Hepatocyte (in vitro differentiated cells): ENCODE measurements around the gene CDC20B. TPM values are rescaled to one million over a fixed set of nuclear protein-coding genes. Genes with fewer than 3 reads are reported as not detected.

ENCODE experiments used
- DNase-seq: peaks from one replicate; pipeline ENCODE4 v3.0.0-alpha.2; 2016; ENCODE audit warnings: low spot score
- H2AFZ ChIP-seq: fragments of 200-600 bp; sonication (generic); 2 replicates; pipeline ENCODE4 v1.6.0; 2016; ENCODE audit warnings: antibody characterized with exemption, mild to moderate bottlenecking
- H3K27ac ChIP-seq: fragments of 200-600 bp; sonication (generic); 2 replicates; pipeline ENCODE4 v1.5.1; 2016; ENCODE audit warnings: mild to moderate bottlenecking
- H3K27me3 ChIP-seq: fragments of 200-600 bp; sonication (generic); 2 replicates; pipeline ENCODE4 v1.6.1; 2016
- H3K36me3 ChIP-seq: fragments of 200-600 bp; sonication (generic); replicated peaks from 2 replicates; pipeline ENCODE4 v1.5.1; 2016; ENCODE audit warnings: low read depth; ENCODE audit not compliant: insufficient read depth
- H3K4me1 ChIP-seq: fragments of 200-600 bp; sonication (generic); 2 replicates; pipeline ENCODE4 v1.5.1; 2016; ENCODE audit warnings: mild to moderate bottlenecking, moderate library complexity; ENCODE audit not compliant: insufficient read depth
- H3K4me2 ChIP-seq: fragments of 200-600 bp; sonication (generic); 2 replicates; pipeline ENCODE4 v1.6.0; 2016
- H3K4me3 ChIP-seq: fragments of 200-600 bp; sonication (generic); 2 replicates; pipeline ENCODE4 v1.5.1; 2016; ENCODE audit warnings: mild to moderate bottlenecking
- H3K79me2 ChIP-seq: fragments of 200-600 bp; sonication (generic); 2 replicates; pipeline ENCODE4 v1.6.0; 2017; ENCODE audit warnings: mild to moderate bottlenecking
- H3K9me2 ChIP-seq: fragments of 200-600 bp; sonication (generic); replicated peaks from 2 replicates; pipeline ENCODE4 v1.6.0; 2017; ENCODE audit warnings: mild to moderate bottlenecking; ENCODE audit not compliant: insufficient read depth
- H3K9me3 ChIP-seq: fragments of 200-600 bp; sonication (generic); 2 replicates; pipeline ENCODE4 v1.5.1; 2016; ENCODE audit warnings: low read depth, mild to moderate bottlenecking
- H4K20me1 ChIP-seq: fragments of 200-600 bp; sonication (generic); 2 replicates; pipeline ENCODE4 v1.6.0; 2016; ENCODE audit warnings: mild to moderate bottlenecking; ENCODE audit not compliant: insufficient read depth, poor library complexity, severe bottlenecking
- EZH2 ChIP-seq: fragments of 200-600 bp; sonication (generic); IDR thresholded peaks from 2 replicates; pipeline ENCODE4 v1.6.1; 2016; ENCODE audit warnings: antibody characterized with exemption, mild to moderate bottlenecking, borderline replicate concordance
- EZH2phosphoT487 ChIP-seq: fragments of 200-600 bp; sonication (generic); IDR thresholded peaks from one replicate; pipeline ENCODE4 v1.6.1; 2018; ENCODE audit warnings: antibody characterized with exemption, mild to moderate bottlenecking, low read depth, moderate library complexity; ENCODE audit not compliant: unreplicated experiment, severe bottlenecking
- WGBS: methylation state at CpG from one replicate; pipeline ENCODE4 v1.1.6; 2016; ENCODE audit warnings: low lambda C conversion rate; ENCODE audit errors: missing lambda C conversion rate; 5-methylcytosine and 5-hydroxymethylcytosine counted together
- polyA plus RNA-seq: library from polyadenylated mRNA; unstranded; fragments of >200 nt; fragmentation: Nextera tagmentation; extraction: Ambion mirVana; gene quantifications from 2 replicates; pipeline ENCODE4 v1.2.1, GENCODE V29; 2016
- total RNA-seq: library from RNA; depleted of rRNA; stranded (reverse); fragments of >200 nt; gene quantifications from 2 replicates; pipeline ENCODE4 v1.2.3, GENCODE V29; 2014
- TF ChIP-seq, protein P1 (sequence below): fragments of 200-600 bp; sonication (generic); IDR thresholded peaks from 2 replicates; pipeline ENCODE4 v1.5.1; 2016; ENCODE audit warnings: antibody characterized with exemption, mild to moderate bottlenecking; ENCODE audit not compliant: poor library complexity

CDC20B gene
- total and polyA plus RNA-seq, 2 experiments from 2014 or later: 0.30 TPM; not detected in 1

DNA sequence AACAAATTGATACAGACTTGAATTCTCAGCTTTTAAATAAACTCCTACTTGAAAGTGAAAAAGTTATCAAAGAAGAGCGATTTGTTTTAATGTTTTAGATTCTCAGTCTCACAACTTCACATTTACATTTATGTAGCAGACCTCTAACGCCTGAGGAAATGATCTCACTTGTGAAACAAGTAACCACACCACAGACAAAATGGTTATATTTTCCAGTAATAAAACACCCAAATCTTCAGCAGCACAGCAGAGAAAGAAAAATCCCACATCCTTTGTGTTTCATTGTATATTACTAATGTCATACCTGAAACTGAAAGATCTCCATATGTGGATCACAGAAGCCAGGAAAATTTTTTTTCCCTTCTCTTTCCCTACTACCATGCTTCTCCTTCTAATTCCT lies 100.3 kb downstream of the CDC20B start:
- no peak overlapping the region for H3K4me3 ChIP-seq
- no peaks in the 10 kb centered on the region for H4K20me1 ChIP-seq
- no peaks in the 10 kb centered on the region for H3K79me2 ChIP-seq
- TF ChIP-seq EZH2phosphoT487 (no peak), EZH2 (no peak)
- TF ChIP-seq, protein P1, sequence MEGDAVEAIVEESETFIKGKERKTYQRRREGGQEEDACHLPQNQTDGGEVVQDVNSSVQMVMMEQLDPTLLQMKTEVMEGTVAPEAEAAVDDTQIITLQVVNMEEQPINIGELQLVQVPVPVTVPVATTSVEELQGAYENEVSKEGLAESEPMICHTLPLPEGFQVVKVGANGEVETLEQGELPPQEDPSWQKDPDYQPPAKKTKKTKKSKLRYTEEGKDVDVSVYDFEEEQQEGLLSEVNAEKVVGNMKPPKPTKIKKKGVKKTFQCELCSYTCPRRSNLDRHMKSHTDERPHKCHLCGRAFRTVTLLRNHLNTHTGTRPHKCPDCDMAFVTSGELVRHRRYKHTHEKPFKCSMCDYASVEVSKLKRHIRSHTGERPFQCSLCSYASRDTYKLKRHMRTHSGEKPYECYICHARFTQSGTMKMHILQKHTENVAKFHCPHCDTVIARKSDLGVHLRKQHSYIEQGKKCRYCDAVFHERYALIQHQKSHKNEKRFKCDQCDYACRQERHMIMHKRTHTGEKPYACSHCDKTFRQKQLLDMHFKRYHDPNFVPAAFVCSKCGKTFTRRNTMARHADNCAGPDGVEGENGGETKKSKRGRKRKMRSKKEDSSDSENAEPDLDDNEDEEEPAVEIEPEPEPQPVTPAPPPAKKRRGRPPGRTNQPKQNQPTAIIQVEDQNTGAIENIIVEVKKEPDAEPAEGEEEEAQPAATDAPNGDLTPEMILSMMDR: no peak
- no peaks in the 10 kb centered on the region for H3K36me3 ChIP-seq
- H3K9me3 ChIP-seq: no peaks in the 10 kb centered on the region
- DNase-seq: no peak
- WGBS: 90% methylated on average over 2 of the region's 2 CpGs
- no peak overlapping the region for H3K4me2 ChIP-seq
- no peaks in the 10 kb centered on the region for H3K9me2 ChIP-seq
- no peaks in the 10 kb centered on the region for H3K27me3 ChIP-seq
- H3K27ac ChIP-seq: no peak overlapping the region
- H3K4me1 ChIP-seq: no peaks in the 10 kb centered on the region
- no peak overlapping the region for H2AFZ ChIP-seq

DNA sequence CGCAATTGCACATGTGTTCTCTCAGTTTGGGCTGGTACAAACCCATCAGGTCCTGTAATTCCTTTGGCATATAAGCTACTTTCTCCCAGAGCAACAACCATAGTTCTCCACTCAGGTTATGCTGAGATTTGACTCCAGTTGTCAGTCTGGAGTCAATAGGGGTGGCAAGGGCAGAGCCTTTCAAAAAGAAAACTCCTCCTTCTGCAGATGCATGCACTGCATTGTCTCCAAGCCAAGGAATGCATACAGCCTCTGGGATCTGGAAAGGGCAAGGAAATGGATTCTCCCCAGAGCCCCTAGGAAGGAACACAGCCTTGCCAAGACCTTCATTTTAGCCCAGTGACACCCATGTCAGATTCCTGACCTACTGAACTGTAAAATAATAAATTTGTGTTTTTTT lies 101.6 kb downstream of the CDC20B start:
- Histone ChIP-seq H3K27ac (no peak overlapping the region), H3K4me1 (no peaks in the 10 kb centered on the region), H2AFZ (no peak overlapping the region), H4K20me1 (no peaks in the 10 kb centered on the region), H3K4me2 (no peak overlapping the region), H3K27me3 (no peaks in the 10 kb centered on the region), H3K9me2 (no peaks in the 10 kb centered on the region), H3K4me3 (no peak overlapping the region), H3K79me2 (no peaks in the 10 kb centered on the region), H3K9me3 (no peaks in the 10 kb centered on the region), H3K36me3 (no peaks in the 10 kb centered on the region)
- DNase-seq: no peak
- TF ChIP-seq, protein P1: no peak
- WGBS: 86% methylated on average over 1 of the region's 1 CpG

DNA sequence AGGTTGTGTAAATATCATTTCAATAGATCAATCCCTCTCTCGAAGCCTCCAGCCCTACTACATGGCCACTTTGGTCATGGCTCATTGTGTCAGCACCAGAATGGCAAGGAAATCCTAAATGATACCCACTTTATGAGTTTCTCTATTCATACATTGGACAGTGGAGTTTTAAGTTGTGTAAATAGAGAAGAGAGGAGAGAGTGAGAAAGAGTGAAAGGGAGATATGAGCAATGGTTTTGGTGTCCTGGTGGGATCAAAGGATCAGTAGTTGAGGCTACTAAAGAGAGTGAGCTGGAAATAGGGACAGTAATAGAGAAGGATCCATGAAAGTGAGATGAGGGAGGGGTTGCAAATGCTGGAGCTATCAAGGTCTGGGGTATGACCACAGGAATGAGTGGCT lies 102.0 kb downstream of the CDC20B start:
- H3K4me1 ChIP-seq: no peaks in the 10 kb centered on the region
- H4K20me1 ChIP-seq: no peaks in the 10 kb centered on the region
- H3K79me2 ChIP-seq: no peaks in the 10 kb centered on the region
- H3K9me3 ChIP-seq: no peaks in the 10 kb centered on the region
- no peak overlapping the region for H3K27ac ChIP-seq
- no peak overlapping the region for H3K4me3 ChIP-seq
- no peak overlapping the region for H2AFZ ChIP-seq
- H3K4me2 ChIP-seq: no peak overlapping the region
- no peaks in the 10 kb centered on the region for H3K9me2 ChIP-seq
- H3K36me3 ChIP-seq: no peaks in the 10 kb centered on the region
- H3K27me3 ChIP-seq: no peaks in the 10 kb centered on the region
- WGBS: 80% methylated on average over 1 of the region's 1 CpG
- no peak for DNase-seq
- TF ChIP-seq EZH2phosphoT487 (no peak), EZH2 (no peak)
- TF ChIP-seq, protein P1: no peak

DNA sequence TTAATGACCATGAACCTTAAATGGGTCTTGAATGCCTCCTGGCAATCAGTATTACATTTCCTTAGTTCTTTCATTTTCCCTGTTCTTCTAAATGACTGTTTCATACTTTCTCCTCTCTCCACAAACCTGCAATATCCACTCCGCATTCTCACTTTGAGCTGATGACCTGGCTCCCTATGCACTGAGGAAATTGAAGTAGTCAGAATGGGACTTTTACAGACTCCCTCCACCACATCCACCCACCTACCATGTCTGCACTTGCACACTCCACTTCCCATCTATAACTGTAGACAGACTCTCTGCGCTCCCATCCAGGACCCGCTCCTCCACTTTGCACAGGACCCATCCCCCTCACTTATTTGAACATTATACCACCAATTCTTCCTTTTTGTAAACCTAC lies 106.7 kb downstream of the CDC20B start:
- no peak overlapping the region for H3K4me2 ChIP-seq
- H3K4me1 ChIP-seq: no peaks in the 10 kb centered on the region
- 96% methylated on average over 3 of the region's 3 CpGs for WGBS
- H3K79me2 ChIP-seq: no peaks in the 10 kb centered on the region
- no peak overlapping the region for H2AFZ ChIP-seq
- DNase-seq: no peak
- H3K27me3 ChIP-seq: no peaks in the 10 kb centered on the region
- no peak for TF ChIP-seq EZH2phosphoT487
- H3K27ac ChIP-seq: no peak overlapping the region
- no peak overlapping the region for H3K4me3 ChIP-seq
- H4K20me1 ChIP-seq: no peaks in the 10 kb centered on the region
- H3K9me2 ChIP-seq: no peaks in the 10 kb centered on the region
- no peaks in the 10 kb centered on the region for H3K36me3 ChIP-seq
- H3K9me3 ChIP-seq: no peaks in the 10 kb centered on the region
